ENCODE data around the gene TERT.

The TERT gene

DNA sequence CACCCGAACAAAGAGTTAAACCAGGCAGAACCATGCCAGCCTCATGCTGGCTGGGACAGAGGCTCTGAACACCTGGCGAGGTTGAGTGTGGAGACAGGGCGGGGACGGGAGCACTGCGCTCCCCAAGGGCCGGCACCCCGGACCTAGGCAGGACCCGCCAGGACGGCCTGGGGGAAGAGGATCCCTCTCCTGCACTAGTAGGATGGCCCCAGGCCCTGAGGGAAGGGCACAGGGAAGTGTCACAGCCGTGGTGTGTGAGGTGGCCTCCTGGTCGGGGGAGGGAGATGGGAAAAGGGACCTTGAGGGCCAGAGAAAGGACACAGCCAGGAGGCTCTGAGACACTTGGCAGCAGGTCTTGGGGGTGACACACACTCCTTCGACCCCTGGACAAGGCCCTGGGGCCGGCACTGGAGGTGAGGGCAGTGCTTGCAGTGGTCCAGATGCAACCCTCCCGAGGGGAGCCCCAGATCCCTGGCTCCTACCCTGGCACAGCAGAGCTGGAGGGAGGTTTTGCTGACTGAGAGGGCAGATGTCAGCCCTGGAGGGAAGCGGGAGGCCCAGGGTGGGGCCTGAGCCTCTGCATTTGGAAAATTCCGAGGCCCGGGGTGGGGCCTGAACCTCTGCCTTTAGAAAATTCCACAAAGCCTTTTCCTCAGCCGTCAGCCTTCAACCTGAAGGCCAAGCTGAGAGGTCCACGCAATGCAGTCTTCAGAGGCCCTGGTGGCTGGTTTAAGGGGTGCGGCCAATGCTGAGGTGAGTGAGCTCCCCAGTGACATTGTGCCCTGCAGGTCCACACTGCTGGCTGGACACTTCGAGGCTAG, 24.8 kb upstream of the TERT start:
- DNase-seq (ENCODE audit: extremely low read depth in 1 of 2, low read depth in 1 of 2) = no peak

DNA sequence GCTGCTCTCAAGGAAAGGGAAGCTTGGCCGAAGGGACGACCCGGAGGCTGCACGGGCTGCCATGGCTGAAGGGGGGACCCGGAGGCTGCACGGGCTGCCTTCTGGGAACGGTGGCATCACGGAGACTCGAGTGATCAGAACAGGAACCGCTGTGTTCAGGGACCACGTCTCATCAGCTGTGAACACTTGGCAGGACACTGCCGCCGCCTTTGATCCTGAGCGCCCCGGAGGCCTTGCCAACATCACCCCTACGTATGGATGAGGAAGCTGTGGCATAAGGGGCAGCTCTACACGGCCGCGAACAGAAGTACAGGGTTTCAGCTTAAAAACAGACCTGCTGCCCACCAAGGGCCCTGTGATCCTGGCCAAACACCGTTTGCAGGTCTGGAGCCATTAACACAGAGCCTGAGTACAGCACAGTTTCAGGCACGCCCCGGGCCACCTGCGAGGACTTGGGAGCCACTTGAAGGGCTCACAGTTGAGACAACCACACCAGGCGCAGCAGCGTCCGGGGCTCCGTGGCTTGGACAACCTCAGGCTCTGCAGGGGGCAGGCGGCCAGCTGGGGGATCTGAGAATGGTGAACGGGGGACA, 23.9 kb upstream of the TERT start:
- DNase-seq (ENCODE audit: extremely low read depth in 1 of 2, low read depth in 1 of 2) = no peak

DNA sequence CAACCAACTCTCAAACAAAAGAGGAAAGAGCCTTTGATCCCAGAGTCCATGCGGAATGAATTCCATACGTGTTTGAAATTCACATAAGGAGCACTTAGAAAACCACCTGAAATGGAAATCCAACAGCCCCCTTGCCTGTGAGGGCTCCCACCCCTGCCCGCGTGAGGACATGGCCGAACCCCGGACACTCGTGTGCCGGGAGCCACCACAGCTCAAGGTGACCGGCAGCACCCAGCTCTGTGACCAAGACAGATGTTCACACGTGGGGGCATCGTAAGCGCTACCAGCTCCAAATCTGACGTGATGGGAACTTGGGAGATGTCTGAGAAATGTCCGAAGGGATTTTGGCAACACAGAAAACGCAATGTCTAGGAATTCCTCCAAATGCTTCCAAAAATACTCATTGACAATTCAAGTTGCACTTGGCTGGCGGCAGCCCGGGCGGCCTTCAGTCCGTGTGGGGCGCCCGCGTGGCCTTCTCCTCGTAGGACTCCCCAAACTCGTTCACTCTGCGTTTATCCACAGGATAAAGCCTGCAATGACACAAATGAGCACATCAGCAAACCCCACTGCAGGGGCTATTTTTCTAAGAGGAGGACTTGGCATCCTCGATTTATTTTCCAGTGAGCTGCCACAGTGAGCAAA, 23.2 kb upstream of the TERT start:
- DNase-seq (ENCODE audit: extremely low read depth in 1 of 2, low read depth in 1 of 2) = no peak

DNA sequence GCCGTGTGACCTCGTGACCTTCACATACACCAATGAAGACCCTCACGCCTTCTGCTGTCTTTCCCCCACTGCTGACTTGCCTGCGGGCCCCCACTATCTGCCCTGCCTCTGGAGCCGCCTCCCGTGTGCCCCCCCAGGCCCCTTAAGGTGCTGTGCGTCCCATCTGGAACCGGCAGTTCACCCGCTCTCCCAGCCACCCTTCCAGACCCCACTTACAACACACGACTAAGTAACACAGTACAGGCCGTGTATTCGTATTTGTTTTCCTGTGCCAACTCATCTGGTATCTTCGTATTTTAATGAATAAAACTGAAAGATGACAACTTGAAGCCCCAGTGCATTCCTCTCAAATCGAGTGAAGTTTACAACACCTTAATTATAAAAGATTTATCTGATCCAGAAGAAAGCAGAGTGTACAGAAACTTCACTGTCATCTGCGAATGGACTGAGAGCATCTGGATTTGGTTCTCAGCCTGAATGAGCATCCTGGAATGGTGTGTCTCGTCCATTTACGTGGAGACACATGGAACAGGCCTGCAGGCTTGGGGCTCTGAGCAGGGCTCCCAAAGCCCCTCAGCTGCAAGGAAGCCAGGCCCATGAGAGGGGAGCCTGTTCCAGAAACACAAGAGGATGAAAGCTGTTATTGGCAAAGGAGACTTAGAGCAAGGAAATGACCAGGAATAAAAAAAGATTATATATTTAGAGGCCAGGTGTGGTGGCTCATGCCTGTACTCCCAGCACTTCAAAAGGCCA, 21.9 kb upstream of the TERT start:
- no peak for DNase-seq (ENCODE audit: extremely low read depth in 1 of 2, low read depth in 1 of 2)

DNA sequence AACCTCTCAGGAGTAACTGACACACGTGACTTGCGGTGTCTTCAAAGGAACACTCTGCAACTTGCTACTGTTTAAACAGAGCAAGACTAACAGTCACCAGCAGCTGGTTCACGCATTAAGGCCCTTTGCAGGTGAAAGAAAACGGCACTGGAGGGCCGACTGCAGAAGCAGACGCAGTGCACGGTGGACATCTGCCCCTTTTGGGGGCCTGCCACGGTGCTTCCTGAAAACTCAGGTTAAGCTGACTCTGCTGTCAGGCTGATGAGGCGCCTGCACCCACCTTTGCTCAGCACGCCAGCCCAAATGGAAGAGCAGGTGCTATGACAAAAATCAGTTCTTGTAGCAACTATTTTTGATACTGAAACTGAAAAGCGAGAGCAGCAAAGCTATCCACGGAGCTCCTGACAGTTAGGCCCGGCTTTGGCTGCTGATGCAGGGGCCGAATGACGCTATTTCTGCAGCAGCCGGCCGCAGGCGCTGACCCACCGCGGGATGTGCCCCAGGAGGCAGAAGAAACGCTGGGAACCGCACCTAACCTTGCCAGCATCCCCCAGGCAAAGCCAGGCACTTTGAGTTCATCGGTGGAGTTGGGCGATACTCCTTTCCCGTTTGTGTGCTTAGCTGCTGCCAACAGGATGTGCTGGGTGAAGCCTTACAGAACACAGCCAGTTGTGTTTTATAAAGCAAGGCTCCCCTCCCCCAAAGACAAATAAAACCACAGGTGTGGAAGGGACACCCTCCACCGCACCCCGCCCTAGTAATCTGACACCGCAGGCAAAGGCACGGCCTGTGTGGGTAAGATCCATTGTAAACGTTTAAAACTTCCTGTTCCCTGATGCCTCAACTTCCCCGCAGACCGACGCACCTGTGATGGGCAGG, 21.1 kb upstream of the TERT start:
- no peak for DNase-seq (ENCODE audit: extremely low read depth in 1 of 2, low read depth in 1 of 2)

DNA sequence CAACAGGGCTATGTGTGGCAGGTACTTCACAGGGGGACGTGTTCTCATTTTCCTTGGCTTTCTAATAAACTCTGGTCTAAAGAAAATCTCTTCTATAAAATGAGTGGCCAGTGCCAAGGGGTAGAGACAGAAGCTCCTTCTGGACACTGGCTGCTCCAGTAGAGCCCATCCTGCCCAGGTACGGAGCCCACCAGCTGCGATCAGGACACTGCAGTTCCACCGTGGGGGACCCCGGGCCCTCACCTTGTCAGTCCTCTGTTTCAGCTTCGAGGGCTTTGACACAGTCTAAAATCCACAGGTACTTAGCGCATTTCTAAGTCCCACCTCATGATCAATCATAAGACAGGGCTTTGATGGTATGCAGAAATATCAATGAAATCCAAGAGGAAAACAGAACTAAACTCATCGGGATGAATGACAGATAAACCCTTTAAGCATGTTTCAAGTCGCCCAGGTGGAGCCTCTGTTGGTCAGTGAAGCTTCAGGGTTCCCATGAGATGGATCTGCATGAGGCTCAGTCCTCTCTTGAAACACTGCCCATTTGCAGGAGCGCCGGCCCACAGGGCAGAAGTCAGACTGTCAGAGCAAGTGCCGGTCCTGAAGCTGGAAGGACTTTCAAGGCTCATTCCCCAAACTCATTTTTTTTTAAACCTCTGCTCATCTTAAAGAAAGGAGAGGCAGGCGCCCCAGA, 20.3 kb upstream of the TERT start:
- DNase-seq (ENCODE audit: extremely low read depth in 1 of 2, low read depth in 1 of 2) = no peak

DNA sequence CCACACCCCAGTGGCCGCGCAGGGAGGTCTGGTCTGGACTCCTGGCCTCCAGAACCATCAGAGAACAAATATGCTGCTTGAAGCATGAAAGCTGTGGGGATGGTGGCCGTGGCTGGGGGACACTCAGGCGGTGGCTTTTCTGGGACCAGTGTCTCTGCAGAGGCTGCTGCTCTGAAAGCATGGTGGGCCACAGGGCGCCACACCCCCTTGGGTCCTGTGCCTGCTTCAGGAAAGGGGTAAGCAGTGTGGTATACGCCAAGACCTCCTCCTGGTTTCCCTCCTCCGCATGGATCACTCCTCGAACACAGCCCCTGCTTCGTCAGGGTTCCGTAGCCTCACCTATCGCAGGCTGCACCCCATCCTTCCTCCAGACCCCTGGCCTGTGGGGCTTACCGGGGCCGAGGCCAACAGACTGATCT, 19.7 kb upstream of the TERT start:
- DNase-seq (ENCODE audit: extremely low read depth in 1 of 2, low read depth in 1 of 2) = no peak

DNA sequence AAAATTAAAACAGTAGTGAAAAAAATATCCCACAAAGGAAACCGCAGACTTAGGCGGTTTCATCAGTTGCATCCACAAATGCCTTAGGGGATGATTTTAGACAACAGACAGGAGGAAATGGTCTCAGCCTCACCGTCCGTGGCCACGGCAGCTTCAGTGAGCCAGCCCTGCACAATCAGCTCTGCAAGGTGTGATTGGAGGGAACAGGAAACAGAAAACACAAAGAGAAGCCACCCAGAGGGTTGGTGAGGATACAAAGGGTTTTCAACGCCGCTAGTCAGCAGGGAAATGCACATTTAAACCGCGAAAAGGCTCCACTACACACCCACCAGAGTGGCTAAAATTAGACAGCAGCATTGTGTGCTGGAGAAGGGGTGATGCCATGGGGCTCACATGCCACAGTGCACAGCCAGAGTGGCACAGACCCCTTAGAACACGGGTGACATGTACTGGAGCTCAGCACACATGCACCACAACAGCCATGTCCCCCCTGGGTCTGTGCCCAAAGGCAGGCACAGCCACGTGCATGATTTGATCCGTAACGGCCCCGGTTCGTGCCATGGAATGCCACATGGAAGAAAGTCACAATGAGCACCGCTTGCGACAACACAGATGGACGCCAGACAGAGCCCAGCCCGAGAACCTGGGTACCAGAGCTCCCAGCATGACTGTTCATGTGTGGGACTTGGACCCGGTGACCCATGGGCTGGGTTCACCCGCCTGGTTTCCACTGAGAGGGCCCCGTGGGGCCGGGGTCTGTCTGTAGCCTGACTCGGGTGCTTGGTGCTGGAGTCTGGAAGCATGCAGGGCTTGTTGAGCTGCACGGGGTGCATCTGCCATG, 18.3 kb upstream of the TERT start:
- peak in 1 of 2 donors; percentile 11 for DNase-seq (ENCODE audit: extremely low read depth in 1 of 2, low read depth in 1 of 2)

DNA sequence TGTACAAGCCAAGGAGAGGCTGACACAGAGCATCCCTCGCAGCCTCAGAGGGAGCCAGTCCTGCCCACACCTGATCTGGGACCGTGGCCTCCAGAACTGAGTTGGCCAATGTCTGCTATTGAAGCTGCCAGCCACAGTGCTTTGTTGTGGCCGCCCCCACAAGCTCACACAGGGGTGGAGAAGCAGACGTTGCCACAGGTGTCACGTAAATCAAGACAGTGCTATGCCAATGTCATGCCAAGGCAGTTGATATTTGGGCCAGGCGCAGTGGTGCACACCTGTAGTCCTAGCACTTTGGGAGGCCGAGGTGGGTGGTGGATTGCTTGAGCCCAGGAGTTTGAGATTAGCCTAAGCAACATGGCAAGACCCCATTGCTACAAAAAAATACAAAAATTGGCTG, 17.3 kb upstream of the TERT start:
- peak in 1 of 2 donors; percentile 19 for DNase-seq (ENCODE audit: extremely low read depth in 1 of 2, low read depth in 1 of 2)

DNA sequence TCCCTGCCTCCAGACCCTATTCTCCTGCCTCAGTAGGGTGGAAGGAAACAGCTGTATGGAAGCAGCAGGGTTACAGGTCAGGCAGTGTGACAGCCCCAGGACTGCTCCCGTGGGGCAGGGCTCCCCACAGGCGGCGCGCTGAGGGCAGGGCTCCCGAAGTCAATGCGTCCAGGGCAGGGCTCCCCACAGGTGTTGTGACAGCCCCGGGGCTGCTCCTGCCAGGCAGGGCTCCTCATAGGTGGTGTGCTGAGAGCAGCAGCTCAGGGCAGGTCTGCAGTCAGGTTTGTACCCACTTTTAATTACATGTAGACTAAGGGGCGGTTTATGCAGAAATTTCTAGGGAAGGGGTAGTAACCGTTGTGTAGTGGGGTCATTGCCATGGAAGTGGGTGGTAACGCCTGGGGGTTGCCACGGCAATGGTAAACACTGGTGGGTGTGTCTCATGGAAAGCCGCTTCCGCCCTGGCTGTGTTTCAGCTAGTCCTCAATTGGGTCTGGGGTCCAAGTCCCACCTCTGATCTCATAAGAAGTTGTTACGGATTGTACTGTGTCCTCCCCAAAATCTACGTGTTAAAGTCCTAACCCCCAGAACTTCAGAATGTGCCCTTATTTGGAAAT, 16.7 kb upstream of the TERT start:
- no peak for DNase-seq (ENCODE audit: extremely low read depth in 1 of 2, low read depth in 1 of 2)

DNA sequence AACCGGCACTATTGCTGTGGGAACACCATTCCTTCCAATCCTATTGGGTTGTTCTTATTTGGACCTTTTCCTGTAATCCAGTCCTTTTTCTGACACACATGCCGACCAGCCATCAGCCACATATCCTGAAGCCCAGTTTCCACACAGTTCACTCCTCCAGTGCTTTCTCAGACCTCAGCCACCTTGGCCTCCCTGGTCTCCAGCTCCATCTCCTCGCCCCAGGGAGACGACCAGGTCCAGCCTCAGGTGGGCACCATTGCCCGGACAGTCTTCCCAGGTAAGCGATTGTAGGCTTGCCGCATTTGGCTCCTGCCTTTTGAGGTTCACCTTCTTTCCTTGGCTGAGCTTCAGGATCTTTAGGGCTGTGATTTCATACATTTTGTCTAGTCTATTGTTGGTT, 15.2 kb upstream of the TERT start:
- no peak for DNase-seq (ENCODE audit: extremely low read depth in 1 of 2, low read depth in 1 of 2)

DNA sequence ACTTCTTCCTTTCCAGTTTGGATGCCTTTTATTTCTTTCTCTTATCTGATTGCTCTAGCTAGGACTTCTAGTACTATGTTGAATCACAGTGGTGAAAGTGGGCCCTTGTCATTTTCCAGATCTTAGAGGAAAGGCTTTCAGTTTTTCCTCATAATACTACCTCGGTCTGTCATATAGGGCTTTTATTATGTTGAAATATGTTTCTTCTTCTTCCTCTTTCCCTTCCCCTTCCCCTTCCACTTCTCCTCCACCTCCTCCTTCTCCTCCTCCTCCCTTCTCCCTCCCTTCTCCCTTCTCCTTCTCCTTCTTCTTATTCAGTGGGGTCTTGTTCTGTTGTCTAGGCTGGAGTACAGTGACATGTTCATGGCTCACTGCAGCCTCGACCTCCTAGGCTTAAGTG, 9.2 kb upstream of the TERT start:
- no peak for DNase-seq (ENCODE audit: extremely low read depth in 1 of 2, low read depth in 1 of 2)

DNA sequence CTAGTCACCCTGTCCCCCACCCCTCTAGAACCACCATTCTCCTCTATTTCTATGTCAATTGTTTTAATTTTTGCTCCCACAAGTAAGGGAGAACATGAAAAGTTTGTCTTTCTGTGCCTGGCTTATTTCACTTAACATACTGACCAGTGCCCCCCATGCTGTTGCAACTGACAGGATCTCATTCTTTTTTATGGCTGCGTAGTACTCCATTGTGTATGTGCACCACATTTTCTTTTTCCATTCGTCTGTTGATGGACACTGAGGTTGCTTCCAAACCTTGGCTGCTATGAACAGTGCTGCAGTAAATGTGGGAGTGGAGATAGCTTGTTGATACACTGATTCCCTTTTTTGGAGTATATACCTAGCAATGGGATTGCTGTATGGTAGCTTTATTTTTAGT, 7.4 kb upstream of the TERT start:
- DNase-seq (ENCODE audit: extremely low read depth in 1 of 2, low read depth in 1 of 2) = no peak

DNA sequence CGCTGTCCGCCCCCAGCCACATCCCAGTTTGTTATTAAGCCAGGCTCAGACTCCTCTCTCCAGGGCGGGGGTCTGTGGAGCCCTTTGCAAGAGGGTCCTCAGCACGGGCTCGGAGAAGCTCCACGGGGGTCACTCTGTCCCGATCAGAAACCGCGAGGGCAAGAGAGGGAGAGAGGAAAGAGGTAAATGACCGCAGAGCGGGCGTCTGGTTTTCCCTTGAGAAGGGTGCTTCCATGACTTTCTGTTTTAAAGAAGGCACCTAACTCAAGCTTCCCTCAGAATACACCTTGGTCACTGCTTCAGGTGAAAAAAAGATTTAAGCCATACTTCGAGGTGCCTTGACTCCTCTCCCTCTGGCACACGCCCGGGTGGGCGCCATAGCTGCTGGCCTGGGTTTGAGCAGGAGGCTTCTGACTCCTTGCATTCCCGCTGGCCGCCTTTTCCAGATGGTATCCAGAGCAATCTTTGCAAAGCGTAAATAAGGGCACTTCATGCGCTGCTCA, 5.8 kb upstream of the TERT start:
- no peak for DNase-seq (ENCODE audit: extremely low read depth in 1 of 2, low read depth in 1 of 2)

DNA sequence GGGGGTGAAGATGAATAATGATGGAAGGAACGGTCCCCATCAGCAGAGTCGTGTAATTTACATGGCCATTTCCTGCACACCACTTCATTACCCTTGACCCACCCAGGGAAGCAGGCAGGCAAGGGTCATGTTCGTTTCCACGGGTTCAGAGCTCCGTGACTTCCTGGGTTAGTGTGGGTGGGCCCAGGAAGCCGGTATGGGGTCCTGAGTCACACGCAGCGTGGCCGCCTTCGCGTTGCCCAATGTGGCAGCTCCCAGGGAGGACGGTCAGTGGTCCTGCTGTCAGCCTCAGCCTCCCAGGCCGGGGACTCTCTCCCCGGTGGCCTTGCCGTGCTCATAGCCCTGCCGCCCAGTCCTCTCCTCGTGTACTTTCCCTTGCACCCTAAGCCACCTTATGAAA, 5.1 kb upstream of the TERT start:
- DNase-seq (ENCODE audit: extremely low read depth in 1 of 2, low read depth in 1 of 2) = no peak

DNA sequence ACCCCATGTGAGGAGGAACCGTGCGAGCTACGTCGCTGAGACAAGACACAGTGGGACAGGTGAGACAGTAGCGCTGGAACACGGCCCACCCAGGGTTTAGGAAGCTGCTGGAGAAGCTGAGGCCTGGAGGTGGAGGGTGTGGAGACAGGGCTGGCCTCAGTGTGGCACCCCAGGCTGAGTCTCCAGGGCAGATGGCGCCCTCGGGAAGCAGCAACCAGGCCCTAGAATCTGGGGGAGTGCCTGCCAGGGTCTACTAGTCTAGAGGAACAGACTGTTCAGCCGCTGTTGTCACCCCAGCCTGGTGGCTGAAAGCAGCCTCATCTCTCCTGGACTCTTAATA, 4.6 kb upstream of the TERT start:
- no peak for DNase-seq (ENCODE audit: extremely low read depth in 1 of 2, low read depth in 1 of 2)

DNA sequence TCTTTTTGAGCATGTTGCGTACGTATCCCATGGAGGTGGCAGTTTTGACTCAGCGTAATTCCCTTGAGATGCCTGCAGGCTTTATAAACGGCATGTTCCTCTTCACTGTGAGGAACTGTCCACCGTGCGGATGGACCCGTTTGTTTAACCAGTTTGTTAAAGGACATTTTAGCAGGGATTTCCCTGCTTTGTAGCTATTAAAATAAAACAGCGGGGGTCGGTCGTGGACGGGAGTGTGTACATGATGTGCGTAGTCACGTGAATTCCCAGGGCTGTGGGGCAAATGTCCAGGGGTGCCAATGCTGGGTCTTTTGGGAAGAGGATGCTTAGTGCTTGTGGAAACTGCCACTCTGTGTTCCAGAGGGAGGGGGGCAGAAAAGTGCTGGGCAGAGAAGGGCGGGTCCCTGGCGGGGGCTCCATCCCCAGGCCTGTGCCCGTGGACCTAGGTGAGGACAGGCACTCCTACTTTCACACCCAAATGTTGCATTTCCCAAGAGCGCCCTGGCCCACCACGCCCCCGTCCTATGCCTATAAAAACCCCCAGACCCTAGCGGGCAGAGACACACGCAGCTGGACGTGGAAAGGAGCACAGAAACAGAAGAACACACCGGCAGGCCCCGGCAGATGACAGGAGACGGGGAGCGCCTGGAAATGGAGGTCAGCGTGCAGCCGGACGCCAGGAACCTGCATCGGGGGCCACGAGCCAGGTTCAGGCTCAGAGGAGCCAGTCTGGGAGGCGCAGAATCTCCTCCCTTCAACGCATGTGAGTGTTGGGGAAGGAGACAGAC, 4.0 kb upstream of the TERT start:
- DNase-seq (ENCODE audit: extremely low read depth in 1 of 2, low read depth in 1 of 2) = no peak

DNA sequence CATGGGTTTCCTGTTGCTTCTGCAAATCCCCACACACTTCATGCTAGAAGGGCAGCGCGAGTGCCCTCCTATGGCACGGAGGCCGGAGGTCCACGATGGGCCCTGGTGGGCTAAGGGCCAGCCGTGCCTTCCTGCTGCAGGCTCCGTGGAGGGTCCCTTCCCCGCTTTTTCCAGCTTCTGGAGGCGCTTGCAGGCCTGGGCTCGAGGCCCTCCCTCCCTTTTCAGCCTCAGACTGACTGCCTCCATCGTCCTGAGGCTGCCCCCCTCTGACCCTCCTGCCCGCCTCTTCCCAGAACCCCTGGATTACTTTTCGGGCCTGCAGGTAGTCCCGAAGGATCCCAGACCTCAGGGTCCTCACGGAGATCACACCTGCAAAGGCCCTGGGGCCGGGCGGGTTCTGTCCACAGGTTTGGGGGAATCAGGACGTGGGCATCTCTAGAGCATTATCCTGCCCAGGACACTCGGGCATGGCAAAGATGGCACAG, 3.2 kb upstream of the TERT start:
- DNase-seq (ENCODE audit: extremely low read depth in 1 of 2, low read depth in 1 of 2) = no peak
